Cerebellar cortex (tissue), 1 donor: Measurements from ENCODE around the gene CHST8.
"Not testable (repeated sequence)": the region's sequence is repeated elsewhere in the genome, so short reads cannot be mapped to it uniquely, and the experiment has no call there.

Experiments used
- DNase-seq: peaks from one replicate; pipeline ENCODE4 v3.0.0-alpha.2; 2015; ENCODE audit warnings: low spot score

CHST8 gene

GRCh38 chr19:33812388-33813330 is 190.9 kb downstream of the CHST8 start:
- no peak for DNase-seq

GRCh38 chr19:33813391-33814101 is 191.8 kb downstream of the CHST8 start:
- no peak for DNase-seq

DNA sequence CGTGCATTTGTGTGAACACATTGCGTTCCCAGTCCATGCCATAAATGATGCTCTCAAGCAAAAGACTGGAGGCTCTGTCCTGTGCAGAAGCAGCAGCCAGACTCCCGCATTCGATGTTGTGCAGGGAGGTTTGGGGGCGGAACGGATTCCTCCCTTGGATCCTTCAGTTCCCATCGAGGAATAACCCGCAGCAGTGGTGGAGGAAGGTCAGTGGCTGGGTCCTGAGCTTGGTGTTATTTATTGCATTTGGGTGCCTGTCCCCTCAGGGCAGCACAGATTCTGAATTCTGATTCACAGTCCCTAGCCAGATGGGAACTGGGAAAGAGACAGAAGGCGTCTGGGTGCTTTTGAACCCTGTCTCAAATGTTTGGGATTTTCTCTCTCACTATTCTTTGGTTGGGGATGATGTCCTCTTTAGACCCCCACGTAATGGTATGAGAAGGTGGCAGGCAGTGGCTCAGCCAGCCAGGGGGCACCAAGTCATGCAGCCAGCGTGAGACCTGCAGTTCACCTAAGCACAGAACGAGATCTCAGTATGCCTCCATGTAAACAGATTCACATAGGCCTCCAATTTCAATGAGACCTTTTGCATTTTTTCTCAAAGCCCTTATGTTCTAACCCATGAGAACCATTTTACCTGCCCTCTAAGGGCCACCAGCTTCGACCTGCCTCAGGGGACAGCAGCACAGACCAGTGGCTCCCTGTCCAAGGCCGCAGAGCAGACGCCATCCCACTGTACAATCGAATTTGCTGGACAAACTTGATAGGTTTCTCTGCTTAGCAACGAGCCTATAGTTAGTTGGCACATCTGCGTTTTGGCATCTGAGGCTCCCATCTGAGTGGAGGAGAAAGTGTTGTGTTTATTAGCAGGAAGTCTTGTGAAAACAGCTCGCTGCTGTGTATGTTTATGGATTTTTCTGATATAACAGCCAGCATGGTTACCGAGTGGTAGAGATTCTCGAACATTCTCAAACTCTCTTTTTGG is 192.7 kb downstream of the CHST8 start:
- no peak for DNase-seq

DNA sequence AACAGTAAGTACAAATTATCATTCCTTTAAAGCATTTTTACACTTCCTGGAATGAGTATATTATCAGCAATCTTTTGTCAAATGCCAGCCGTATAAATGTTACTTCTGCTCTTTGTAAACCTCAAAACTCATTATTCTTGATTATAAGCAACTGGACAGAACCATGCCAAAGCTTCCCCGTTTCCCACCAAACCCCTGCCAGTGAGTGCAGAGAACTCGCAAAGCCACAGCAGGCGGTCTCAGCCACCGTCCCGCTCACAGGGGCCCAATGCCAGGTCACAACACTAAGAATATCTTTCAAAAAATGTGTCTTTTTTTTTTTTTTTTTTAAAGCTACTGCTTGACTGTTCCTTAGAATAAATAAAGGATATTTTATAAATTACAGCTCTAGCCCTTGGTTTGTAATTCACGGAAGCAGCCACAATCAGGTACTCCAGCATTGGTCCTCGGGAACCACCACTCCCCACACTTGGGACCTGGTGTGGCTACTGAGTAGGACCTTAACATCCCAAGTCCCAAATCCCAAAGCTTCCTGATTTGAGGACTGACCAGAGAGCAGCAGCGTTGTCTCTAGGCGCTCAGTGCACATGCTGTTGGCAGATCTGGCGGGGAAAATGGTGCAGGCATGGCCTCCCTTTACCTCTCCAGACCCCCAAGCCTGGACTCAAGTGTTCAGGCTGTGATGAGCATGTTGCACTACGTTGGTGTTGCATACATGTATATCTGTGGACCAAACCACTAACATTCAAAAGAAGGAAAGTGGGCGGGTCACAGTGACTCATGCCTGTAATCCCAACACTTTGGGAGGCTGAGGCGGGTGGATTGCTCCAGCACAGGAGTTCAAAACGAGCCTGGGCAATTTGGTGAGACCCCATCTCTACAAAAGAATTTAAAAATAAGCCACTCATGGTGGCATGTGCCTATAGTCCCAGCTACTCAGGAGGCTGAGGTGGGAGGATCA is 193.9 kb downstream of the CHST8 start:
- DNase-seq: no peak

GRCh38 chr19:33818411-33818810 is 196.7 kb downstream of the CHST8 start:
- DNase-seq: no peak

DNA sequence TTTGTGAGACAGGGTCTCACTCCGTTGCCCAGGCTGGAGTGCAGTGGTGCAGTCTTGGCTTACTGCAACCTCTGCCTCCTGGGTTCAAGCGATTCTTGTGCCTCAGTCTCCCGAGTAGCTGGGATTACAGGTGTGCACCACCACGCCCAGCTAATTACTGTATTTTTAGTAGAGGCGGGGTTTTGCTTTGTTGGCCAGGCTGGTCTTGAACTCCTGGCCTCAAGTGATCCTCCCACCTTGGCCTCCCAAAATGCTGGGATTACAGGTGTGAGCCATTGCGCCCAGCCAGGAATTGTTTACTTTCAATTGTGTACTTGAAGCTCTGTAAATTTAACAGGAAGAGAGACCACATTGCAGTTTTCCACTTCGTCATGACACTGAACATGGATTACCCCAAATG is 197.3 kb downstream of the CHST8 start:
- not testable (repeated sequence) for DNase-seq

GRCh38 chr19:33819506-33819879 is 197.7 kb downstream of the CHST8 start:
- no peak for DNase-seq

- DNase-seq: no peak
Measured at GRCh38 chr19:33819880-33820781, 198.4 kb downstream of the CHST8 start.

DNA sequence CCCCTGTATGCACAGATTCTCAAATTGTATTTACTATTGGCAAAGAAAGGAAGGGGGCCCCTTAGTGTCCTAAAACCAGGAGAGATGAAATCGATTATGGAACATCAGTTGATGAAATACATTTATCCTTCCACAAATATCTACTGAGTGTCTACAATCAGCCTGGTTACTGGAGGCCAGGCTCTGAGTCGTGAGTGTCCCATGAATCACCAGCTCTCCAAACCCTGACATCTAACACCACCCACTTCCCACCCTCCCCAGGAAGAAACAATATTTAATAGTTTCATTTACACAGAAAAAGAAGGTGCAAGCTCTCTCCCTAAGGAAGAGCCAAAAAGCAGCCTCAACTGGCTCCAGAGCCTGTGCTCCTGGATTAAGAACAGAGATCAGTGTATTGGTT is 200.1 kb downstream of the CHST8 start:
- DNase-seq: no peak
